WTC11 (cell line): ENCODE data around the gene SLC25A46.

Experiments used
- EMX1 ChIP-seq: fragments of 250-450 bp; sonication (Bioruptor Pico); IDR thresholded peaks from 2 replicates; pipeline ENCODE4 v1.8.0; 2021; ENCODE audit warnings: mild to moderate bottlenecking
- ETV6 ChIP-seq: sonication (generic); formaldehyde crosslinking; IDR thresholded peaks from 2 replicates; pipeline ENCODE4 v1.8.1; 2022; ENCODE audit warnings: mild to moderate bottlenecking, missing genetic modification reagents
- IRF2 ChIP-seq: sonication (generic); formaldehyde crosslinking; IDR thresholded peaks from 2 replicates; pipeline ENCODE4 v1.8.0; 2022; ENCODE audit warnings: low read depth, missing genetic modification reagents, borderline replicate concordance
- NFE2L1 ChIP-seq: sonication (generic); formaldehyde crosslinking; IDR thresholded peaks from 2 replicates; pipeline ENCODE4 v1.8.1; 2023; ENCODE audit warnings: missing genetic modification reagents
- SP1 ChIP-seq: sonication (generic); formaldehyde crosslinking; conservative IDR thresholded peaks from 2 replicates; pipeline ENCODE4 v1.8.1; 2022; ENCODE audit warnings: missing genetic modification reagents
- TF ChIP-seq, protein P1 (sequence below): fragments of 200-600 bp; IDR thresholded peaks from 2 replicates; pipeline ENCODE4 v1.8.0; 2022; ENCODE audit warnings: antibody characterized with exemption
- TF ChIP-seq, protein P2 (sequence below): sonication (generic); formaldehyde crosslinking; IDR thresholded peaks from 2 replicates; pipeline ENCODE4 v1.8.1; 2022; ENCODE audit warnings: mild to moderate bottlenecking, missing genetic modification reagents, moderate library complexity, borderline replicate concordance
- TF ChIP-seq, protein P3 (sequence below): sonication (generic); formaldehyde crosslinking; IDR thresholded peaks from 2 replicates; pipeline ENCODE4 v1.8.1; 2023; ENCODE audit warnings: mild to moderate bottlenecking, missing genetic modification reagents
- TF ChIP-seq, protein P4 (sequence below): fragments of 250-450 bp; sonication (Bioruptor Pico); IDR thresholded peaks from 2 replicates; pipeline ENCODE4 v1.9.0; 2021; ENCODE audit warnings: moderate library complexity, mild to moderate bottlenecking, inconsistent platforms, borderline replicate concordance

DNA sequence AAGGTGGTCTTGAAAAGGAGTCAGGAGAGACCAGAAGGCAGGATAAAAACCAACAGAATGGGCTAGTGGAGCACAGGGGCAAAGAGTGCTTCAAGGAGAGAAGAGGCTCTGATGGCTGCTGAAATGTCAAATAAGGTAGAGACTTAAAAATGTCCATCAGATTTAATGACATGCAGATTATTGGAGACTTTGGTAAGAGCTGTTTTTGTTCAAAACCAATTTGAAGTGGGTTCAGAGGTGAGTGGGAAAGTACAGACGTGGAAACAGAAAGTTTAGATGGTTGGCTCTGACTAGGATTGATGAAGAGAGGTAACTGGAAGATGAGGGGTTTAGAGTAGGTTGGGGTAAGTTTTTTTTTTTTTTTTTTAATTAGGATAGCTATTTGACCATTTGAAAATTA, 14.1 kb downstream of the SLC25A46 start:
- TF ChIP-seq, protein P1, sequence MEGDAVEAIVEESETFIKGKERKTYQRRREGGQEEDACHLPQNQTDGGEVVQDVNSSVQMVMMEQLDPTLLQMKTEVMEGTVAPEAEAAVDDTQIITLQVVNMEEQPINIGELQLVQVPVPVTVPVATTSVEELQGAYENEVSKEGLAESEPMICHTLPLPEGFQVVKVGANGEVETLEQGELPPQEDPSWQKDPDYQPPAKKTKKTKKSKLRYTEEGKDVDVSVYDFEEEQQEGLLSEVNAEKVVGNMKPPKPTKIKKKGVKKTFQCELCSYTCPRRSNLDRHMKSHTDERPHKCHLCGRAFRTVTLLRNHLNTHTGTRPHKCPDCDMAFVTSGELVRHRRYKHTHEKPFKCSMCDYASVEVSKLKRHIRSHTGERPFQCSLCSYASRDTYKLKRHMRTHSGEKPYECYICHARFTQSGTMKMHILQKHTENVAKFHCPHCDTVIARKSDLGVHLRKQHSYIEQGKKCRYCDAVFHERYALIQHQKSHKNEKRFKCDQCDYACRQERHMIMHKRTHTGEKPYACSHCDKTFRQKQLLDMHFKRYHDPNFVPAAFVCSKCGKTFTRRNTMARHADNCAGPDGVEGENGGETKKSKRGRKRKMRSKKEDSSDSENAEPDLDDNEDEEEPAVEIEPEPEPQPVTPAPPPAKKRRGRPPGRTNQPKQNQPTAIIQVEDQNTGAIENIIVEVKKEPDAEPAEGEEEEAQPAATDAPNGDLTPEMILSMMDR: no peak
- TF ChIP-seq NFE2L1 (CRISPR knock-in tag) (no peak), EMX1 (CRISPR knock-in tag) (no peak), IRF2 (no peak), ETV6 (CRISPR knock-in tag) (no peak), SP1 (CRISPR knock-in tag) (no peak)
- TF ChIP-seq, protein P2, sequence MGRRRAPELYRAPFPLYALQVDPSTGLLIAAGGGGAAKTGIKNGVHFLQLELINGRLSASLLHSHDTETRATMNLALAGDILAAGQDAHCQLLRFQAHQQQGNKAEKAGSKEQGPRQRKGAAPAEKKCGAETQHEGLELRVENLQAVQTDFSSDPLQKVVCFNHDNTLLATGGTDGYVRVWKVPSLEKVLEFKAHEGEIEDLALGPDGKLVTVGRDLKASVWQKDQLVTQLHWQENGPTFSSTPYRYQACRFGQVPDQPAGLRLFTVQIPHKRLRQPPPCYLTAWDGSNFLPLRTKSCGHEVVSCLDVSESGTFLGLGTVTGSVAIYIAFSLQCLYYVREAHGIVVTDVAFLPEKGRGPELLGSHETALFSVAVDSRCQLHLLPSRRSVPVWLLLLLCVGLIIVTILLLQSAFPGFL (CRISPR knock-in tag): no peak
- TF ChIP-seq, protein P3, sequence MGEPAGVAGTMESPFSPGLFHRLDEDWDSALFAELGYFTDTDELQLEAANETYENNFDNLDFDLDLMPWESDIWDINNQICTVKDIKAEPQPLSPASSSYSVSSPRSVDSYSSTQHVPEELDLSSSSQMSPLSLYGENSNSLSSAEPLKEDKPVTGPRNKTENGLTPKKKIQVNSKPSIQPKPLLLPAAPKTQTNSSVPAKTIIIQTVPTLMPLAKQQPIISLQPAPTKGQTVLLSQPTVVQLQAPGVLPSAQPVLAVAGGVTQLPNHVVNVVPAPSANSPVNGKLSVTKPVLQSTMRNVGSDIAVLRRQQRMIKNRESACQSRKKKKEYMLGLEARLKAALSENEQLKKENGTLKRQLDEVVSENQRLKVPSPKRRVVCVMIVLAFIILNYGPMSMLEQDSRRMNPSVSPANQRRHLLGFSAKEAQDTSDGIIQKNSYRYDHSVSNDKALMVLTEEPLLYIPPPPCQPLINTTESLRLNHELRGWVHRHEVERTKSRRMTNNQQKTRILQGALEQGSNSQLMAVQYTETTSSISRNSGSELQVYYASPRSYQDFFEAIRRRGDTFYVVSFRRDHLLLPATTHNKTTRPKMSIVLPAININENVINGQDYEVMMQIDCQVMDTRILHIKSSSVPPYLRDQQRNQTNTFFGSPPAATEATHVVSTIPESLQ (CRISPR knock-in tag): no peak
- TF ChIP-seq, protein P4, sequence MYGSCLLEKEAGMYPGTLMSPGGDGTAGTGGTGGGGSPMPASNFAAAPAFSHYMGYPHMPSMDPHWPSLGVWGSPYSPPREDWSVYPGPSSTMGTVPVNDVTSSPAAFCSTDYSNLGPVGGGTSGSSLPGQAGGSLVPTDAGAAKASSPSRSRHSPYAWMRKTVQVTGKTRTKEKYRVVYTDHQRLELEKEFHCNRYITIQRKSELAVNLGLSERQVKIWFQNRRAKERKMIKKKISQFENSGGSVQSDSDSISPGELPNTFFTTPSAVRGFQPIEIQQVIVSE (CRISPR knock-in tag): no peak
